Bronchial epithelial cell (primary cell): ENCODE measurements around the gene PATL2. TPM values are rescaled to one million over a fixed set of nuclear protein-coding genes. Genes with fewer than 3 reads are reported as not detected.
"Not testable (repeated sequence)": the region's sequence is repeated elsewhere in the genome, so short reads cannot be mapped to it uniquely, and the experiment has no call there.

Source experiments
- DNase-seq: peaks from one replicate; pipeline ENCODE4 v3.0.0-alpha.2; 2010; ENCODE audit warnings: low read depth
- FAIRE-seq: peaks from 2 replicates; lab custom pipeline; 2011; peaks lifted over from hg19 to GRCh38; lab: Jason Lieb, UNC
- H3K27me3 ChIP-seq: 2 replicates; pipeline ENCODE4 v1.5.1; 2011; ENCODE audit warnings: low read length; ENCODE audit not compliant: control insufficient read depth, insufficient read depth
- H3K36me3 ChIP-seq: 2 replicates; pipeline ENCODE4 v1.5.1; 2011; ENCODE audit warnings: low read length; ENCODE audit not compliant: control insufficient read depth, insufficient read depth
- H3K4me3 ChIP-seq: 2 replicates; pipeline ENCODE4 v1.5.1; 2011; ENCODE audit warnings: mild to moderate bottlenecking, low read depth, low read length, control low read depth
- total RNA-seq: library from RNA; depleted of rRNA; stranded (reverse); fragments of >200 nt; gene quantifications from 2 replicates; pipeline ENCODE4 v1.2.1, GENCODE V29; 2014
- TF ChIP-seq, protein P1 (sequence below): IDR thresholded peaks from 2 replicates; pipeline ENCODE4 v1.5.1; 2011; ENCODE audit warnings: mild to moderate bottlenecking, moderate library complexity, low read length, control low read depth, inconsistent platforms; ENCODE audit not compliant: insufficient read depth, severe bottlenecking

Gene PATL2
- total RNA-seq, 1 donor from 2014 or later = not detected

DNA sequence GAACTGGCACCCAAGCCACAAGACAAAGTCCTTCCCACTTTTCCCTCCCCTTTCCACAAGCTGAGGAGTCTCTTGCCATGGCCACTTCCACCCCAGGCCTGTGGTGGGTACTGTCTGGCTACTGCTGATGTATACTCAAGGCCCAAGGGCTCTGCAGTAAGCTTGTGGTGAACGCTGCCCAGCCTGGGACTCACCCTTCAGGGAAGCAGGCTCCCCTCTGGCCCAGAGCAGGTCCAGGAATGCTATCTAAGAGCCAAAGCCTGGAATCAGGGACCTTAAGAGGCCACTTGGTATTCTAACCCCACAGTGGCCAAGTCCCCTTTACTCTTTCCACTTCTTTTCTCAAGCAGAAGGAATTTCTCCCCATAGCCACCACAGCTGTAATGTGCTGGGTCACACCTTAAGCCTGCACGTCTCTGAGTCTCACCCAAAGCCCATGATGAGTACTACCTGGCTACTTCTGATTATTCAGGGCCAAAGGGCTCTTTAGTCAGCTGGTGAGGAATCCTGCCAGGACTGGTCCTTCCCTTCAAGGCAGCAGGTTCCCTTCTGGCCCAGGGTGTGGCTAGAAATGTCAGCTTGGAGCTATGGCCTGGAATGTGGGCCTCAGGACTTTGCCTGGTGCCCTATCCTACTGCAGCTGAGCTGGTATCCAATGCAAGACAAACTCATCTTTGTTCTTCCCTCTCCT is 4.0 kb downstream of the PATL2 start:
- FAIRE-seq = no peak

GRCh38 chr15:44706401-44706800 is 4.7 kb downstream of the PATL2 start:
- Histone ChIP-seq H3K27me3 (no peaks in the 10 kb centered on the region), H3K36me3 (no peaks in the 10 kb centered on the region), H3K4me3 (no peak overlapping the region)
- no peak for DNase-seq
- TF ChIP-seq, protein P1, sequence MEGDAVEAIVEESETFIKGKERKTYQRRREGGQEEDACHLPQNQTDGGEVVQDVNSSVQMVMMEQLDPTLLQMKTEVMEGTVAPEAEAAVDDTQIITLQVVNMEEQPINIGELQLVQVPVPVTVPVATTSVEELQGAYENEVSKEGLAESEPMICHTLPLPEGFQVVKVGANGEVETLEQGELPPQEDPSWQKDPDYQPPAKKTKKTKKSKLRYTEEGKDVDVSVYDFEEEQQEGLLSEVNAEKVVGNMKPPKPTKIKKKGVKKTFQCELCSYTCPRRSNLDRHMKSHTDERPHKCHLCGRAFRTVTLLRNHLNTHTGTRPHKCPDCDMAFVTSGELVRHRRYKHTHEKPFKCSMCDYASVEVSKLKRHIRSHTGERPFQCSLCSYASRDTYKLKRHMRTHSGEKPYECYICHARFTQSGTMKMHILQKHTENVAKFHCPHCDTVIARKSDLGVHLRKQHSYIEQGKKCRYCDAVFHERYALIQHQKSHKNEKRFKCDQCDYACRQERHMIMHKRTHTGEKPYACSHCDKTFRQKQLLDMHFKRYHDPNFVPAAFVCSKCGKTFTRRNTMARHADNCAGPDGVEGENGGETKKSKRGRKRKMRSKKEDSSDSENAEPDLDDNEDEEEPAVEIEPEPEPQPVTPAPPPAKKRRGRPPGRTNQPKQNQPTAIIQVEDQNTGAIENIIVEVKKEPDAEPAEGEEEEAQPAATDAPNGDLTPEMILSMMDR = no peak
- no peak for FAIRE-seq

More for the DNA sequence above, 4.0 kb downstream of the PATL2 start:
- Histone ChIP-seq H3K4me3 (no peak overlapping the region), H3K36me3 (no peaks in the 10 kb centered on the region), H3K27me3 (no peaks in the 10 kb centered on the region)
- TF ChIP-seq, protein P1 = no peak
- peak; percentile 85 for DNase-seq

- no peak for DNase-seq
- Histone ChIP-seq H3K27me3 (no peaks in the 10 kb centered on the region), H3K4me3 (no peak overlapping the region), H3K36me3 (no peaks in the 10 kb centered on the region)
- TF ChIP-seq, protein P1 = no peak
- no peak for FAIRE-seq
These were observed 5.1 kb downstream of the PATL2 start for GRCh38 chr15:44705986-44706385.

DNA sequence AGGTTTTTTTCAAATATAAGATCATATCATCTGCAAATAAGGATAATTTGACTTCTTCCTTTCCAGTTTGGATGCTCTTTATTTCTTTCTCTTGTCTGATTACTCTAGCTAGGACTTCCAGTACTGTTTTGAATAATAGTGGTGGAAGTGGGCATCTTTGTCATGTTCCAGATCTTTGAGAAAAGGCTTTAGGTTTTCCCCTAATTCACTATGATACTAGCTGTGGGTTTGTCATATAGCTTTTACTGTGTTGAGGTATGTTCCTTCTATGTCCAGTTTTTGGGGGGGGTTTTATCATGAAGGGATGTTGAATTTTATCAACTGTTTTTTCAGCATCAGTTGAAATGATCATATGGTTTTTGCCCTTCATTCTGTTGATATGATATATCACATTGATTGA is 10.4 kb downstream of the PATL2 start:
- not testable (repeated sequence) for FAIRE-seq, H3K36me3 ChIP-seq, DNase-seq, H3K27me3 ChIP-seq, H3K4me3 ChIP-seq

DNA sequence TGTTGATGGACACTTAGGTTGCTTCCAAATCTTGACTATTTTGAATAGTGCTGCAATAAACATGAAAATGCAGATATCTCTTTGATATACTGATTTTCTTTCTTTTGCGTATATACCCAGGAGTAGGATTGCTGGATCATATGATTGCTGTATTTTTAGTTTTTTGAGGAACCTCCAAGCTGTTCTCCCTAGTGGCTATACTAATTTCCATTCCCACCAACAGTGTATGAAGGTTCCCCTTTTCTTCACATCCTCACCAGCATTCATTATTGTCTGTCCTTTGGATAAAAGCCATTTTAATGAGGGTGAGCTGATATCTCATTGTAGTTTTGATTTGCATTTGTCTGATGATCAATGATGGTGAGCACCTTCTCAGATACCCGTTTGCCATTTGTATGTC is 12.5 kb downstream of the PATL2 start:
- Histone ChIP-seq H3K36me3 (no peaks in the 10 kb centered on the region), H3K27me3 (peaks cover 2% of the 10 kb centered on the region), H3K4me3 (no peak overlapping the region)
- FAIRE-seq = no peak
- TF ChIP-seq, protein P1 = no peak
- DNase-seq = no peak

DNA sequence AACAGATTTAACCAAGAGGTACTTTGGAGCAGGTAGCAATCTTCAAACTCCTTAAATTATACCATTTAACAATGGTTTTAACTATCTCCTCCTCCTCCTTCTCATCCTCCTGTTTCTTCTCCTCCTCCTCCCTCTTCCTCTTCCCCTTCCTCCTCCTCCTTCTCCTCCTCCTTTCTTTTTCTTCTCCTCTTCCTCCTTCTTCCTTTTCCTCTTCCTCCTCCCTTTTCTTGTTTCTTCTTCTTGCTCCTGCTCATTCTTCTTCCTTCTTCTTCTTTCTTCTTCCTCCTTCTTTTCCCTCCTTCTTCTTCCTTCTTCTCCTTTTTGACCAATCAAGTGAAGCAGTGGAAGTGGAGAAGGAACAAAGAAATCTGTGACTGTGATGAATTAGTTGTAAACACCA is 14.1 kb downstream of the PATL2 start:
- H3K36me3 ChIP-seq = no peaks in the 10 kb centered on the region
- DNase-seq = no peak
- H3K4me3 ChIP-seq = no peak overlapping the region
- H3K27me3 ChIP-seq = peaks cover 2% of the 10 kb centered on the region
- TF ChIP-seq, protein P1 = no peak
- no peak for FAIRE-seq
